KOPT-K1 (cell line): Measurements from ENCODE around the gene PHACTR2.
"Not testable (repeated sequence)": the region's sequence is repeated elsewhere in the genome, so short reads cannot be mapped to it uniquely, and the experiment has no call there.

Experiments used
- H3K27ac ChIP-seq: fragments of 200-600 bp; sonication (generic); 2 replicates; pipeline ENCODE4 v1.5.1; 2016; ENCODE audit warnings: antibody characterized with exemption, mild to moderate bottlenecking, low read depth, low read length; ENCODE audit not compliant: poor library complexity, severe bottlenecking
- H3K36me3 ChIP-seq: fragments of 200-600 bp; sonication (generic); 2 replicates; pipeline ENCODE4 v1.5.1; 2017; ENCODE audit warnings: antibody characterized with exemption, mild to moderate bottlenecking, low read length, moderate library complexity; ENCODE audit not compliant: insufficient read depth
- H3K9me3 ChIP-seq: fragments of 200-600 bp; sonication (generic); 2 replicates; pipeline ENCODE4 v1.5.1; 2017; ENCODE audit warnings: antibody characterized with exemption, low read length, mild to moderate bottlenecking; ENCODE audit not compliant: insufficient read depth, poor library complexity, severe bottlenecking

PHACTR2 gene

DNA sequence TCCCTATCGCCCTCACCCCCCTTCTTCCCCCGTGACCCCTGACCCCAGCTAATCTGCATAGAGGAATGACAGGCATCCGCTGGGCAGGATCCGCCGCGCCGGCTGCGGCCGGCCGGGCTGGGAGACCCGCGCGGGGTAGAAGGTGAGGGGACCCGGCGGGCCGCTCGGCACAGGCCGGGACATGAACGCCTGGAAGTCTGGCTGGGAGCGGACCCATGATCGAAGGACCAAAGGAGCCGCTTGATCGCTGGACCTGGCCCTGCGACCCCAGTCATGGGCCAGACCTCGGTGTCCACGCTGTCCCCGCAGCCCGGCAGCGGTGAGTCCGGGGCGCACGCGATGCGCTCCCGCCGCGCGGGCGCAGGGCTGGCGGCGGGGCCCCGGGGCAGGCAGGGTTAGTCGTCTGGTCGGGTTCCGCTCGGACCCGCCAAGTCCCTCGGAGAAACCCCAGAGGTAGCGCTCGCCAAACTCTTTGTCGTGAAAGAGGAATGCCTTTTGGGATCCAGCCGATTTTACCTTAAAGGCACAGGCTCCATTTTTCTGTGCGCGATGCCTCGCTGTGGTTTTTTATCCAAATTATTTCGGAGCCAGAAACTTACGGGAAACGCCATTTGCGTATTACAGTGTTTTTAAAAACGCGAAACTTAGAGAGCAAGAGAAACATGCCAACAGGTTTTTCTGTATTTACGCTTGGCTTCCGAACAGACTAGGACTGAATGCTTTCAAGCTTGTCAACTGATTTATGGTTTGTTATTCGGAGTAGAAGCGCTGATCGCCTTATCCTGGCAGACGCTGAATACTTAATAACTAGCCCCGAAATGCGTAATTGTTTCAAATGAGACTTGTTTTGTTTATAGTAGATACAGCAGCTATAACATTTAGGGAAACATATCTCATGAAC lies at the start of gene PHACTR2:
PHACTR2 (plus strand) TSS at position 75 of the 901 bp plus-strand sequence; CDS start at position 274, 199 bp downstream.
- Histone ChIP-seq H3K27ac (no peak within 1 kb of the TSS), H3K36me3 (no peaks in the 10 kb centered on the region), H3K9me3 (peaks cover 24% of the 10 kb centered on the region)

DNA sequence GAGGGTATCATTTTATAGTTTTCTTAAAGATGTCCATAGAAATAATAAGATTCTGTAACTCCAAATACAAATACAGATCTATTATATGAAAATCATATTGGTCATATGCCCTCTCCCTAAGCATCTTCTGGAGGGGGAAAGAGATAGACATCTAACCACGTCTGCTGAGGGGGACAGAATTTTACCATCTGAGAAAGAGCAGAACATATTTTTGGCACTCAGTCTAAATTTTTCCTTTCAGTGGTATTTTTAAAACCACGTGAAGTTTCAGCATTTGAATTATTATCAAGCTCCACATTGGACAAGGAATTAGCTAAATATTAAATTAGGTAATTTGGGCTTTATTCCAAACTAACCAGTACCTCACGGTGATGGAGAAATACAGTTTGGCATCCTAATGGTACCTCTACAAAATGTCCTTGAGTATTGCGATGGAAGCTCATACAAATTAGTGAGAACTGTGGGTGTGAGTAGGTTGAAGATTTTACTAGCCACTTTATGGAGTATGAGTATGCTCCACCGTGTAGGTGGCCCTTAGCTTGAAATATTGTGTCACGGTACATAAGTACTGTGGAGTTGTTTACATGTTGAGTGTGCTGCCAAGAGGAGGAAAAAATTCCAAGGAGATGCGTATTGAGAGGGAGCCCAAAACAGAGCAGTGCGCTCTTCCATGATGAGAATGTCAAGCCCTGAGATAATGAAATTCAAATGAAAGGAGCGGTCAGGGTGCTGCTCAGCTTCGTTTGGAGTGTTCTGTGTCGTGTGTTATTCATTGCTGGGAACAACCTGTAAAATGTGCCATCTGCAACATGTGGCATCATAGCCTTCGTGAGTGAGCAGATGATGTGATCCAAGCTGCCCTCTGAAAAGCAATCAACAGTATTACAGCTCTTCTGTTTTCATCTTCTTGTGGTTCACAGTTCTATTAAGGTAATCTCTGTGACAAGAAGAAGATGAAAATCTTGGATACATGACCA lies 48.4 kb upstream of the PHACTR2 start:
- no peaks in the 10 kb centered on the region for H3K9me3 ChIP-seq
- H3K36me3 ChIP-seq = no peaks in the 10 kb centered on the region
- H3K27ac ChIP-seq = no peak overlapping the region

DNA sequence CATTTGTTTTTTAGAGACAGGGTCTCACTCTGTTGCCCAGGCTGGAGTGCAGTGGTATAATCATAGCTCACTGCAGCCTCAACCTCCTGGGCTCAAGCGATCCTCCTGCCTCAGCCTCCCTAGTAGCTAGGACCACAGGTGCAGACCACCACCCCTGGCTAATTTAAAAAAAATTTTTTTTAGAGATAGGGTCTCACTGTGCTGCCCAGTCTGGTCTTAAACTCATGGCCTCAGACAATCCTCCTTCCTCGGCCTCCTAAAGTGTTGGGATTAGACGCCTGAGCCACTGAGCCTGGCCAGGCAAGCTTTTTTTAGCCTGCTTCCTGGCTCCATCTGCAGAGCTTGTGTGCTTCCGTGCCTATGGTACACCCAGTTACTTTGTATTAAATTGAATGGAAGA lies 46.6 kb upstream of the PHACTR2 start:
- H3K36me3 ChIP-seq, H3K27ac ChIP-seq, H3K9me3 ChIP-seq: not testable (repeated sequence)

DNA sequence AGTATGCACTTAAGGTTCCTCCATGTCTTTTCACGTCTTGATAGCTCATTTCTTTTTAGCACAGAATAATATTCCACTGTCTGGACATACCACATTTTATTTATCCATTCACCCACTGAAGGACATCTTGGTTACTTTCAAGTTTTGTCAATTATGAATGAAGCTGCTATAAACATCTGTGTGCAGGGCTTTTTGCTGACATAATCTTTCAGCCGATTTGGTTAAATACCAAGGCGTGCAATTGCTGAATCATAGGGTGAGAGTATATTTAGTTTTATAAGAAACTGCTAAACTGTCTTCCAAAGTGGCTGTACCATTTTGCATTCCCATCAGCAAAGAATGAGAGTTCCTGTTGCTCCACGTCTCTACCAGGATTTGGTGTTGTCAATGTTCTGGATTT lies 44.9 kb upstream of the PHACTR2 start:
- no peaks in the 10 kb centered on the region for H3K9me3 ChIP-seq
- H3K27ac ChIP-seq = no peak overlapping the region
- no peaks in the 10 kb centered on the region for H3K36me3 ChIP-seq

DNA sequence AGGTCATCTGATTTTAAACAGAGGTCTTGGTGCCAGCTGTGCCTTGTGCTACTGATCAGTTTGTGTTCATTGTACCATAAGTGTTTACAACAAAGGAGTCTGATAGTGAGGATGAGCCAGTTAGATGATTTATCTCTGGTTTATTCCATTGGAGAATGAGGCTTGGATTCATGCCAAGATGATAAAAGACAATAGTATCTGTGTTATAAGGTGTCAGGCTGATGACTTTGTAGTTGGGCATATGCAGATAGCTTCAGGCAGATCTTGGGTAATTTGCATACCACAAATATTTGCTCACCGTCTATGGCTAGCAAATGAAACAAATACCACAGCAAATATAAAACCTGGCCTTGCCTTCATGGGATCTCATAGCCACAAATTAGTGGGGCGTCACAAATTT lies 43.3 kb upstream of the PHACTR2 start:
- no peak overlapping the region for H3K27ac ChIP-seq

DNA sequence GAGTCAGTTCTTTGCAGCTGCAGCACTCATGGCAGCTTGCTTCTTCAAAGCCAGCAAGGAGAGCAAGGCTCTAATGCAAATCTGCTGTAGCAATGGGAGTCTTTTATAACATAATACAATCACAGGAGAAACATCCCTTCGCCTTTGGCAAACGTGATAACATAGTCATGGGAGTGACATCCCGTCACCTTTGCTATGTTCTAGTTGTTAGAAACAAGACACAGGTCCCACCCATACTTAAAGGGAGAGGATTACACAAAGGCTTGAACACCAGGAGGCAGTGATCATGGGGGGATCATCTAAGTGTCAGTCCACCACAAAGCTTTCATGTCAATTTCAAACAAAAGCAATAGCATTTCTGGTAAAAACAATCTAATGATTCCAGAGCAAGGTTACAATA lies 40.1 kb upstream of the PHACTR2 start:
- Histone ChIP-seq H3K27ac (no peak overlapping the region), H3K36me3 (no peaks in the 10 kb centered on the region), H3K9me3 (no peaks in the 10 kb centered on the region)

More for the DNA sequence above, 43.3 kb upstream of the PHACTR2 start:
- H3K36me3 ChIP-seq = no peaks in the 10 kb centered on the region
- H3K9me3 ChIP-seq = no peaks in the 10 kb centered on the region

DNA sequence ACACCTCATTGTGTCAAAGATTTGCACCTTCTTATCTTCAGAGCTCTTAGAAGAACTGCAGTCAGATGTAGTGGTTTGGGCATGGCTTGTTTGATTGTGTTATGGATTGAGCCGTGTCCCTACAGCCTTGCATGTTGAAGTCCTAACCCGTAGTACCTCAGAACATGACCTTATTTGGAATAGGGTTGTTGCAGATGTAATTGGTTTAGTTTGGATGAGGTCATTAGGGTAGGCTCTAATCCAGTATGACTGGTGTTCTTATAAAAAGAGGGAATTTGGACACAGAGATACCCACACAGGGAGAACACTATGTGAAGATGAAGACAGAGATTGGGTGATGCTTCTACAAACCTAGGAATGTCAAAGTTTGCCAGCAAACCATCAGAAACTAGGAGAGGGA lies 35.4 kb upstream of the PHACTR2 start:
- Histone ChIP-seq H3K9me3 (no peaks in the 10 kb centered on the region), H3K36me3 (no peaks in the 10 kb centered on the region), H3K27ac (no peak overlapping the region)

DNA sequence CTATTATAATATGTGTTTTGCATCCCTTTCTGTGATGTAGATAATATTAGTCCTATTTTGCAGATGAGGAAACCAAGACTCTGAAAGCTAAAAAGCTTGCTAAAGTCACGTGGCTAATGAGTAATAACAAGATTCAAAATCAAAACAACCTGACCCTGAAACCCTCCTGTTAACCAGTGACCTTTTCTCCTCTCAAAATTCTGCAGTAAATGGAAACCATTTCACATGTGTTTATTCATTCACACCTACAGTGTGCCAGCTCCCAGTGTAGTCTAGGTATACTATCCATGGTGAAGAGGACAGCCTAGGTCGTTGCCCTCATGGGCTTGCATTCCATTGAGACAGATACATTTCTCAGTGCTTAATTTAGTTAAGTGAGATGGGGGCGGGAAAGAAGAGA lies 30.6 kb upstream of the PHACTR2 start:
- H3K27ac ChIP-seq = no peak overlapping the region

DNA sequence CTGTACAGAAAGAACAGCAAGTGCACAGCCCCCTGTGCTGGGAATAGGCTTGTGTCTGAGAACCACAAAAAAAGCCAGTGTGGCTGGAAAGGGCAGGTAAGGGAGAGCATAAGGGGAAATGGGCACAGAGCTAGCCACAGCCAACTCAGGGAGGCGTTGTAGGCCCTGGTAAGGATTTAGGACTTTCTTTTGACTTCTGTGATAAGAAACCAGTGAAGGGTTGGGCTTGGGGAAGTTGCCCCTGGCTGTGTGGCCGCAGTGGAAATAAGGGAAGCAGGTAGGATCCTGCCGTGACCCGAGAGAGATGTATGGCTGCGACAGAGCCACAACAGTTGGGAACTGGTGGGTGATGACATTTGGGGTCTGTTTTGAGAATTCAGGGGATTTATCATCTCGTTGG lies 30.0 kb upstream of the PHACTR2 start:
- no peaks in the 10 kb centered on the region for H3K9me3 ChIP-seq
- no peak overlapping the region for H3K27ac ChIP-seq
- no peaks in the 10 kb centered on the region for H3K36me3 ChIP-seq

More for the DNA sequence above, 30.6 kb upstream of the PHACTR2 start:
- Histone ChIP-seq H3K36me3 (no peaks in the 10 kb centered on the region), H3K9me3 (no peaks in the 10 kb centered on the region)

DNA sequence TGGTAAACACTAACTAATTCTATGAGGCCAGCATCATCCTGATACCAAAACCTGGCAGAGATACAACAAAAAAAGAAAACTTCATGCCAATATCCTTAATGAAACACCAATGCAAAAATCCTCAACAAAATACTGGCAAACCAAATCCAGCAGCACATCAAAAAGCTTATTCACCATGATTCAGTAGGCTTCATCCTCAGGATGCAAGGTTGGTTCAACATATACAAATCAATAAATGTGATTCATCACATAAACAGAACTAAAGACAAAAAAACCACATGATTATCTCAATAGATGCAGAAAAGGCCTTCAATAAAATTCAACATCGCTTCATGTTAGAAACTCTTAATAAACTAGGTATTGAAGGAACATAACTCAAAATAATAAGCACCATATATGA lies 28.4 kb upstream of the PHACTR2 start:
- H3K27ac ChIP-seq, H3K9me3 ChIP-seq, H3K36me3 ChIP-seq: not testable (repeated sequence)

DNA sequence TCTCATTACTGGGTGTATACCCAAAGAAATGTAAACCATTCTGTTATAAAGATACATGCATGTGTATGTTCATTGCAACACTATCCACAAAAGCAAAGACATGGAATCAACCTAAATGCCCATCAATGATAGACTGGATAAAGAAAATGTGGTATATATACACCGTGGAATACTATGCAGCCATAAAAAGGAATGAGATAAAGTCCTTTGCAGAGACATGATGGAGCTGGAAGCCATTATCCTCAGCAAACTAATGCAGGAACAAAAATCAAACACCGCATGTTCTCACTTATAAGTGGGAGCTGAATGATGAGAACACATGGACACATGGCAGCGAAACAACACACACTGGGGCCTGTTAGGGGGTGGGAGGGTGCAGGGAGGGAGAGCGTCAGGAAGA lies 26.4 kb upstream of the PHACTR2 start:
- H3K36me3 ChIP-seq, H3K27ac ChIP-seq, H3K9me3 ChIP-seq: not testable (repeated sequence)

DNA sequence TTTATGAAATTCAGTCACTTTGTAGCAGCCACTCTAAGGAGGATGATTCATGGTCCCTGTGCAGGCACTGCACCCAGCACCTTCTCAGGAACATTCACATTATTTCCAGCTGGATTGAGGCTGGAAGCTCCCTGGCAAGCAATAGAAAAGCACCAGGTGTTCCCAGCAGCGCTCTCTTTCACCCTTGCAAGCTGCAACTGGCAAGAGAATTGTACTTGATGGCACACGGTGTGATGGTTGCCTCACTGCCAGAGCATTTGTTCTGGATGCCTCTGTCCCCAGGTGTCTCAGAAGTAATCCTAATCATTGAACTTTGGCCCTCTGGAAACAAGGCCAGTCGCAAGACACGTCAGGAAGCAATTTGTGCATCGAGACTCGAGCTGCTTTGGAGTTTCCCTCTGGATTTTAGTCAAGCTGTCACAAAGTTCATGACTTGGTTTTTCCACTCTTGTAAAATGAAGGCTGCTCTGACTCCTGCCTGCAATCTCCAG lies 24.9 kb upstream of the PHACTR2 start:
- H3K9me3 ChIP-seq = no peaks in the 10 kb centered on the region
- no peak overlapping the region for H3K27ac ChIP-seq
- no peaks in the 10 kb centered on the region for H3K36me3 ChIP-seq

DNA sequence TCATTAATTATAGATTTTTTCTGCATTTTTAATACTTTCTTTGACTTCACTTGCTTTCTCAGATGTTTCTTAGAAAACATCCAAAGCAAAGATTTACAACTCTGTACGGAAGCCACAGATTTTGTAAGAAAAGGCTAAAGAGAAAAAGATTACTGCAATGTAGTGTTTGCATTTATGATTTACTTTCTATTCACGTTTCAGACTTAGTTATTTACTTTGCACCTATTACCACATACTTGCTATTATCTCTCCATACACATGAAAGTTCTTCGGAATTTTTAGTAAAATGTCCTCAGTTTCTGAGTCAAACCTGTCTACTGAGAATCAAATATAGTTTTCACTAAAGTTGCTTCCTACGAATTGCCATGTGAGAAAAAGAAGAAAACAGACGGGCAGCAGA lies 22.2 kb upstream of the PHACTR2 start:
- Histone ChIP-seq H3K27ac (no peak overlapping the region), H3K36me3 (no peaks in the 10 kb centered on the region), H3K9me3 (peaks cover 13% of the 10 kb centered on the region)

DNA sequence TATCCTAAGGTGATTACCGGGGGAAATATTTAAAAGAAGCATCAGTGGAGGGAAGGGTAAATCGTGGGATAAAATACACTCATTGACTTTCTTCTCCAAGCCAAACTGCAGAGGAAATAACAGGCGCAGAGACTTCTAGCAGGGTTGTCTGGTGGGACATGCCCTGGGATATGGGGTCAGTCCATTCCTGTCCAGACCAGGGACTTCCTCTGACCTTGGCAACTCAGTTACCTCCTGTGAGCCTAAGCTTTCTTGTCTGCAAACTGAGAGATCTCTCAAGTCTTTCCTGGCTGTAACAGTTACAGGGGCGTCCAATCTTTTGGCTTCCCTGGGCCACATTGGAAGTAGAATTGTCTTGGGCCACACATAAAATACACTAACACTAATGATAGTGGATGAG lies 21.7 kb upstream of the PHACTR2 start:
- Histone ChIP-seq H3K9me3 (peaks cover 14% of the 10 kb centered on the region), H3K27ac (no peak overlapping the region), H3K36me3 (no peaks in the 10 kb centered on the region)

DNA sequence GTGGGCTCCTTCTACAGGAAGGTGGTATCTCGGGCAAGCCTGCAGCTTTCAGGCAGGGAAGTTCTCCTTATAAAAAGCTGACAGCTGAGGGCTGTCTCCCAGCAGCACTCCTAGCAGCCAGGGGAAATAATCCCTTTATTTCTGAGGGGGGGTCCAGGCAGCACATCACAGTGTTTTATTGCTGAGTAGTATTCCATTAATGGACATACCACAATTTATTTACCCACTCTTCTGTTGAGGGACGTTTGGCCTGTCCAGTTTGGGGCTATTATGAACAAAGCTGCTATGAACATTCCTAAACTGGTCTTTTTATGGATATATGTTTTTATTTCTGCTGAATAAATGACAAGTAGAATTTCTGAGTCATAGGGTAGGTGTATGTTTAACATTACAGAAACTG lies 20.0 kb upstream of the PHACTR2 start:
- H3K27ac ChIP-seq = no peak overlapping the region
- H3K36me3 ChIP-seq = no peaks in the 10 kb centered on the region
- peaks cover 14% of the 10 kb centered on the region for H3K9me3 ChIP-seq
